Cardiac muscle cell (in vitro differentiated cells and primary cell): ENCODE results near the gene ITGAD. TPM values are rescaled to one million over a fixed set of nuclear protein-coding genes. Genes with fewer than 3 reads are reported as not detected.
A peak's percentile ranks its signal among the peaks of the same experiment; 100 is the strongest.

Experiments
- DNase-seq, 2 donors: peaks; one replicate each; pipeline versions ENCODE4 v3.0.0 to v3.0.0-alpha.2; 2010 to 2017; ENCODE audit warnings: low read depth in 1 of 2, low spot score in 1 of 2
- H3K27ac ChIP-seq: fragments of 200-600 bp; sonication (generic); 2 replicates; pipeline ENCODE4 v1.5.1; 2016
- H3K27me3 ChIP-seq: fragments of 200-600 bp; sonication (generic); 2 replicates; pipeline ENCODE4 v1.6.0; 2016; ENCODE audit warnings: control low read depth
- H3K36me3 ChIP-seq: fragments of 200-600 bp; sonication (generic); 2 replicates; pipeline ENCODE4 v1.5.1; 2016; ENCODE audit warnings: control low read depth
- H3K4me1 ChIP-seq: fragments of 200-600 bp; sonication (generic); 2 replicates; pipeline ENCODE4 v1.8.1; 2017; ENCODE audit warnings: low read depth, mild to moderate bottlenecking, mixed run types
- H3K4me3 ChIP-seq: fragments of 200-600 bp; sonication (generic); 2 replicates; pipeline ENCODE4 v1.5.1; 2016; ENCODE audit warnings: mild to moderate bottlenecking
- H3K9me3 ChIP-seq: fragments of 200-600 bp; sonication (generic); 2 replicates; pipeline ENCODE4 v1.5.1; 2017; ENCODE audit warnings: low read depth, mild to moderate bottlenecking, control low read depth
- CTCF ChIP-seq: IDR thresholded peaks from 2 replicates; pipeline ENCODE4 v1.5.1; 2012; ENCODE audit warnings: low read depth, mild to moderate bottlenecking, low read length
- polyA plus RNA-seq: library from polyadenylated mRNA; unstranded; fragments of >200 nt; fragmentation: Nextera tagmentation; extraction: Ambion mirVana; gene quantifications from 2 replicates; pipeline ENCODE4 v1.2.1, GENCODE V29; 2016
- total RNA-seq: library from RNA; depleted of rRNA; stranded (reverse); fragments of >200 nt; gene quantifications from 2 replicates; pipeline ENCODE4 v1.2.3, GENCODE V29; 2016

The ITGAD gene
- total and polyA plus RNA-seq, 2 experiments from 2014 or later, result not detected

- Histone ChIP-seq H3K27me3 (no peaks in the 10 kb centered on the region), H3K4me3 (no peak overlapping the region), H3K9me3 (no peaks in the 10 kb centered on the region), H3K27ac (no peak overlapping the region), H3K36me3 (no peaks in the 10 kb centered on the region), H3K4me1 (peaks cover 11% of the 10 kb centered on the region)
- no peak for DNase-seq
- no peak for TF ChIP-seq CTCF
Observed at GRCh38 chr16:31355431-31356100, 37.6 kb upstream of the ITGAD start.

GRCh38 chr16:31356566-31357323 lies 36.4 kb upstream of the ITGAD start:
- peaks cover 11% of the 10 kb centered on the region for H3K4me1 ChIP-seq
- H3K36me3 ChIP-seq, result no peaks in the 10 kb centered on the region
- peak overlapping the region; percentile 58 for H3K27ac ChIP-seq
- no peak for TF ChIP-seq CTCF
- no peaks in the 10 kb centered on the region for H3K9me3 ChIP-seq
- H3K4me3 ChIP-seq, result no peak overlapping the region
- peak in 1 of 2 donors; percentile 19 for DNase-seq
- H3K27me3 ChIP-seq, result no peaks in the 10 kb centered on the region

- peak overlapping the region; percentile 58 for H3K27ac ChIP-seq
- TF ChIP-seq CTCF, result no peak
- no peaks in the 10 kb centered on the region for H3K27me3 ChIP-seq
- no peaks in the 10 kb centered on the region for H3K36me3 ChIP-seq
- H3K4me1 ChIP-seq, result peaks cover 11% of the 10 kb centered on the region
- DNase-seq, result peak in 1 of 2 donors; percentile 31
- no peaks in the 10 kb centered on the region for H3K9me3 ChIP-seq
- no peak overlapping the region for H3K4me3 ChIP-seq
Observed at GRCh38 chr16:31357324-31358109, 35.6 kb upstream of the ITGAD start.

- Histone ChIP-seq H3K4me1 (peaks cover 11% of the 10 kb centered on the region), H3K27me3 (no peaks in the 10 kb centered on the region), H3K27ac (no peak overlapping the region), H3K9me3 (no peaks in the 10 kb centered on the region), H3K4me3 (no peak overlapping the region), H3K36me3 (no peaks in the 10 kb centered on the region)
- no peak for TF ChIP-seq CTCF
- DNase-seq, result no peak
Observed at GRCh38 chr16:31360251-31360650, 32.9 kb upstream of the ITGAD start.

GRCh38 chr16:31361201-31362110 lies 31.7 kb upstream of the ITGAD start:
- no peak for DNase-seq
- Histone ChIP-seq H3K27ac (no peak overlapping the region), H3K36me3 (no peaks in the 10 kb centered on the region), H3K27me3 (no peaks in the 10 kb centered on the region), H3K9me3 (no peaks in the 10 kb centered on the region), H3K4me3 (no peak overlapping the region), H3K4me1 (peaks cover 11% of the 10 kb centered on the region)
- TF ChIP-seq CTCF, result no peak
